ENCODE data around the gene ABCC1.

The ABCC1 gene

GRCh38 chr16:15949210-15950160, at the start of gene ABCC1:
Gene ABCC1, plus strand, starts transcription at chr16:15949616. Its CDS starts 136 bp downstream, at chr16:15949752.
- peak within 1 kb of the TSS; percentile 91 for H3K4me3 ChIP-seq (ENCODE audit: low read length)
- H3K9ac ChIP-seq (ENCODE audit: low read length) = peak within 1 kb of the TSS; percentile 97
- H3K79me2 ChIP-seq (ENCODE audit: low read length) = peaks cover 53% of the 10 kb centered on the region
- H3K9me3 ChIP-seq (ENCODE audit: insufficient read depth, low read length) = no peaks in the 10 kb centered on the region
- peak within 1 kb of the TSS; percentile 55; the same call in 1 of the 2 replicates for H2AFZ ChIP-seq (ENCODE audit: low read depth, low read length)
- H3K4me1 ChIP-seq (ENCODE audit: low read length) = peaks cover 36% of the 10 kb centered on the region
- no peaks in the 10 kb centered on the region for H3K27me3 ChIP-seq (ENCODE audit: low read depth, low read length)
- peak within 1 kb of the TSS; percentile 77 for H3K27ac ChIP-seq (ENCODE audit: low read length)
- TF ChIP-seq EZH2phosphoT487 (IDR thresholded peaks at IDR 0.05; ENCODE audit: low read depth) (no peak), CTCF (IDR thresholded peaks at IDR 0.05; ENCODE audit: low read depth, low read length) (no peak)
- peaks cover 38% of the 10 kb centered on the region for H4K20me1 ChIP-seq (ENCODE audit: insufficient read depth, low read length)
- peaks cover 14% of the 10 kb centered on the region for H3K36me3 ChIP-seq (replicated peaks; ENCODE audit: low read depth, low read length)
- peak within 1 kb of the TSS; percentile 94 for H3K4me2 ChIP-seq (ENCODE audit: low read length)

GRCh38 chr16:15900357-15900756, 49.1 kb upstream of the ABCC1 start:
- no peaks in the 10 kb centered on the region for H3K27me3 ChIP-seq (ENCODE audit: low read depth, low read length)
- no peaks in the 10 kb centered on the region for H4K20me1 ChIP-seq (ENCODE audit: insufficient read depth, low read length)
- H3K9ac ChIP-seq (ENCODE audit: low read length) = no peak overlapping the region
- no peak overlapping the region for H3K4me3 ChIP-seq (ENCODE audit: low read length)
- H3K36me3 ChIP-seq (replicated peaks; ENCODE audit: low read depth, low read length) = no peaks in the 10 kb centered on the region
- peaks cover 49% of the 10 kb centered on the region for H3K4me1 ChIP-seq (ENCODE audit: low read length)
- H3K27ac ChIP-seq (ENCODE audit: low read length) = no peak overlapping the region
- no peaks in the 10 kb centered on the region for H3K9me3 ChIP-seq (ENCODE audit: insufficient read depth, low read length)
- no peak for TF ChIP-seq CTCF (IDR thresholded peaks at IDR 0.05; ENCODE audit: low read depth, low read length)
- TF ChIP-seq EZH2phosphoT487 (IDR thresholded peaks at IDR 0.05; ENCODE audit: low read depth) = no peak
- no peak overlapping the region for H2AFZ ChIP-seq (ENCODE audit: low read depth, low read length)
- no peak overlapping the region for H3K4me2 ChIP-seq (ENCODE audit: low read length)
- H3K79me2 ChIP-seq (ENCODE audit: low read length) = no peaks in the 10 kb centered on the region

- Histone ChIP-seq H3K4me3 (ENCODE audit: low read length) (no peak overlapping the region), H3K27me3 (ENCODE audit: low read depth, low read length) (no peaks in the 10 kb centered on the region), H4K20me1 (ENCODE audit: insufficient read depth, low read length) (no peaks in the 10 kb centered on the region), H3K9ac (ENCODE audit: low read length) (no peak overlapping the region), H3K9me3 (ENCODE audit: insufficient read depth, low read length) (no peaks in the 10 kb centered on the region), H2AFZ (ENCODE audit: low read depth, low read length) (no peak overlapping the region), H3K27ac (ENCODE audit: low read length) (no peak overlapping the region), H3K79me2 (ENCODE audit: low read length) (no peaks in the 10 kb centered on the region), H3K4me2 (ENCODE audit: low read length) (no peak overlapping the region), H3K36me3 (replicated peaks; ENCODE audit: low read depth, low read length) (no peaks in the 10 kb centered on the region), H3K4me1 (ENCODE audit: low read length) (peaks cover 49% of the 10 kb centered on the region)
- TF ChIP-seq CTCF (IDR thresholded peaks at IDR 0.05; ENCODE audit: low read depth, low read length) (no peak), EZH2phosphoT487 (IDR thresholded peaks at IDR 0.05; ENCODE audit: low read depth) (no peak)
These were observed 48.4 kb upstream of the ABCC1 start for GRCh38 chr16:15900901-15901500.

GRCh38 chr16:15903960-15904359, 45.5 kb upstream of the ABCC1 start:
- Histone ChIP-seq H3K27ac (ENCODE audit: low read length) (no peak overlapping the region), H3K4me2 (ENCODE audit: low read length) (no peak overlapping the region), H3K79me2 (ENCODE audit: low read length) (no peaks in the 10 kb centered on the region), H3K27me3 (ENCODE audit: low read depth, low read length) (no peaks in the 10 kb centered on the region), H3K9me3 (ENCODE audit: insufficient read depth, low read length) (no peaks in the 10 kb centered on the region), H3K4me3 (ENCODE audit: low read length) (no peak overlapping the region), H3K9ac (ENCODE audit: low read length) (no peak overlapping the region), H4K20me1 (ENCODE audit: insufficient read depth, low read length) (no peaks in the 10 kb centered on the region), H3K4me1 (ENCODE audit: low read length) (peaks cover 34% of the 10 kb centered on the region), H2AFZ (ENCODE audit: low read depth, low read length) (no peak overlapping the region), H3K36me3 (replicated peaks; ENCODE audit: low read depth, low read length) (no peaks in the 10 kb centered on the region)
- no peak for TF ChIP-seq EZH2phosphoT487 (IDR thresholded peaks at IDR 0.05; ENCODE audit: low read depth)
- TF ChIP-seq CTCF (IDR thresholded peaks at IDR 0.05; ENCODE audit: low read depth, low read length) = no peak
